ENCODE measurements around the gene NRIP1. TPM values are rescaled to one million over a fixed set of nuclear protein-coding genes. Genes with fewer than 3 reads are reported as not detected.

The NRIP1 gene
- total RNA-seq, 1 donor from 2014 or later = 30.9 TPM

DNA sequence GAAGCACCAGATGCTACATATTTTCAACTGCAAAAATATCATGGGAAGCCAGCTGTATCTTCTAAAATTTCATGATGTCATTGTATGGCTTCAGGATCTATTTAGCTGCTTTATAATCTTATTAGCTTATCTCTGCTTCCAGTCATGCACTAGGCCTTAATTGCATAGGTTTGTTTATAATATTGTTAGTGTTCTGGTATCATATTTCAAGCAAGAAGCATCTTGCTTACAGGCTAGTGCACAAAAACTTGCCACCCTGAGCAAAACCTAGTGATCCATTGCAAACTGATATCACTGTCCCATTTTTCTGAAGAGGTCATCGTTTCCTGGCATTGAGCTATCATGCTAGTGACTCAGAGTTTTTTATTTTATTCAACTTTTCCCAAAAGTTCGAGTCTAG lies 15.7 kb upstream of the NRIP1 start:
- Histone ChIP-seq H3K4me1 (no peaks in the 10 kb centered on the region), H3K27me3 (no peaks in the 10 kb centered on the region), H3K27ac (no peak overlapping the region), H3K36me3 (no peaks in the 10 kb centered on the region), H3K9me3 (no peaks in the 10 kb centered on the region), H3K4me3 (no peak overlapping the region)
- no peak for TF ChIP-seq POLR2AphosphoS5 (IDR thresholded peaks at IDR 0.05; ENCODE audit: insufficient read depth in 1 of 2, low read depth in 1 of 2)
- no peak for TF ChIP-seq CTCF (IDR thresholded peaks at IDR 0.05)
- TF ChIP-seq POLR2A (IDR thresholded peaks at IDR 0.05) = no peak
- intact Hi-C loops (cut with DNase I) = no loop called here
- DNase-seq (ENCODE audit: extremely low spot score in 2 of 2) = no peak

DNA sequence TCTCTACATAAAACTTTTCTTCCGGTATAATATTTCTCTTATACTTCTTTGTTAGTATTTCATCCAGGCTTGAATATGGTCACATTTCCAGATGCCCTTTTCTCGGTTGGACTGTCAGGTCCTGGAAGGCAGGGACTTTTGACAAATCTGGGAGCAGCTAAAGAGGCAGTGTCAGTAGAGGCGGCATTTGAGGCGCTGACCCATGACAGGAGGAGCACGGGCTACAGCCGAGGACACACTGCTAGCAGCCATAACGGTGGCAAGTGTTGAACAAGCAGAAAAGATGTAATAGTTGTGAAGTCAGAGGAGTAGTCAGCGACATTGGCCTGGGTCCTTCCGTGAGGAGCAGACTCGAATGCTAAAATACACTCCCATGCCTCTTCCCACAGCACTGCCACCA lies 14.5 kb upstream of the NRIP1 start:
- intact Hi-C loops (cut with DNase I) = no loop called here
- no peaks in the 10 kb centered on the region for H3K4me1 ChIP-seq
- TF ChIP-seq POLR2A (IDR thresholded peaks at IDR 0.05) (no peak), CTCF (IDR thresholded peaks at IDR 0.05) (no peak), POLR2AphosphoS5 (IDR thresholded peaks at IDR 0.05; ENCODE audit: insufficient read depth in 1 of 2, low read depth in 1 of 2) (no peak)
- DNase-seq (ENCODE audit: extremely low spot score in 2 of 2) = no peak
- H3K9me3 ChIP-seq = no peaks in the 10 kb centered on the region
- no peak overlapping the region for H3K27ac ChIP-seq
- no peaks in the 10 kb centered on the region for H3K27me3 ChIP-seq
- no peak overlapping the region for H3K4me3 ChIP-seq
- H3K36me3 ChIP-seq = no peaks in the 10 kb centered on the region

DNA sequence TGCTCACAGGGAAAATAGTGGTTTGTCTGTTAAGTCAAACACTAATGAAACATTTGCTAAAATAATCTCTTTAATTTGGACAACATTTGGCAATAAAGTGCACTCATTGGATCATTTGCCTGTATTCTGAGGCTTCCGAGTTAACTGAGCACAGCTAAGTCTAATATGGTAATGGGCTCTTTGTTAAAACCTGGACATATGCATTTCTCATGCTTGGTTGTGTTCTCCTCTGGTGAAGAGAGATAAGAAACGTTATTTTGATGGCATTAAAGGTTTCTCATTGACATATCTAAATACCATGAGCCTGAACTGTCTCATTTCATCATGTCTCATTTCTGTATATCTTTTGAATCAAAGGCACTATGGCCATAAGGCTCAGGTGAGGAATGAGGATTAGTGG lies 13.4 kb upstream of the NRIP1 start:
- no peaks in the 10 kb centered on the region for H3K27me3 ChIP-seq
- intact Hi-C loops (cut with DNase I) = no loop called here
- TF ChIP-seq CTCF (IDR thresholded peaks at IDR 0.05) (no peak), POLR2A (IDR thresholded peaks at IDR 0.05) (no peak), POLR2AphosphoS5 (IDR thresholded peaks at IDR 0.05; ENCODE audit: insufficient read depth in 1 of 2, low read depth in 1 of 2) (no peak)
- no peak for DNase-seq (ENCODE audit: extremely low spot score in 2 of 2)
- H3K36me3 ChIP-seq = no peaks in the 10 kb centered on the region
- H3K4me3 ChIP-seq = no peak overlapping the region
- no peaks in the 10 kb centered on the region for H3K9me3 ChIP-seq
- H3K4me1 ChIP-seq = no peaks in the 10 kb centered on the region
- H3K27ac ChIP-seq = no peak overlapping the region

DNA sequence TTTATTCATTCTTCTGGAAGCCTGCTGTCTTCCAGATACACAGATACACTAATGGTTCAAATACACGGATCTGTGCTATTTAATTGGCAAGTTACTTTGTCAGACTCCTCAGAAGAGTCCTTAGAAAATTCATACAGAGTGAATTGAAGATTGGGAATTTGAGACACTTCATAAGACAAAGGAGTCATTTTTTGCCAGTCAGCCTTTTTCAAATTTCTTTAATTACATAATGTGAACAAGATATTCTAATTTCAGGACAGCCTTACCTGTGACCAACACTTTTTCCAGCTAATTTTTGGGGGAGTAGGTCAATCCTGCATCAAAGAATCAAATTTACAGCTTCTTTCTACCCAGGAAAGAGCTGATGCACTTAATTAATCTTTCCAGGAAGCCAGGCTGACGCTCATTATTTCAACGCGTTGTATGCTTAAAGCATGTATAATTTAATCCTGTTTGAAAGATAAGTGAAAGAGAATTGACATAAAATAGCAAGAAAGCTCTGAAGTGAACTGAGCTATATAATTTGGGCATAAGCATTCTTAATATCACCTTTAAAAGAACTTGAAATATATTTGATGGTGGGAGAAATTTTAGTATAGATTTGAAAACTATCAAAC lies 12.8 kb upstream of the NRIP1 start:
- H3K9me3 ChIP-seq = no peaks in the 10 kb centered on the region
- H3K4me1 ChIP-seq = no peaks in the 10 kb centered on the region
- intact Hi-C loops (cut with DNase I) = no loop called here
- TF ChIP-seq POLR2AphosphoS5 (IDR thresholded peaks at IDR 0.05; ENCODE audit: insufficient read depth in 1 of 2, low read depth in 1 of 2) = no peak
- no peak for TF ChIP-seq CTCF (IDR thresholded peaks at IDR 0.05)
- no peak for TF ChIP-seq POLR2A (IDR thresholded peaks at IDR 0.05)
- no peak for DNase-seq (ENCODE audit: extremely low spot score in 2 of 2)
- no peak overlapping the region for H3K27ac ChIP-seq
- H3K27me3 ChIP-seq = no peaks in the 10 kb centered on the region
- no peak overlapping the region for H3K4me3 ChIP-seq
- no peaks in the 10 kb centered on the region for H3K36me3 ChIP-seq

- TF ChIP-seq CTCF (IDR thresholded peaks at IDR 0.05) (no peak), POLR2A (IDR thresholded peaks at IDR 0.05) (no peak), POLR2AphosphoS5 (IDR thresholded peaks at IDR 0.05; ENCODE audit: insufficient read depth in 1 of 2, low read depth in 1 of 2) (no peak)
- H3K27me3 ChIP-seq = no peaks in the 10 kb centered on the region
- H3K9me3 ChIP-seq = no peaks in the 10 kb centered on the region
- H3K4me3 ChIP-seq = no peak overlapping the region
- intact Hi-C loops (cut with DNase I) = no loop called here
- H3K27ac ChIP-seq = no peak overlapping the region
- DNase-seq (ENCODE audit: extremely low spot score in 2 of 2) = no peak
- H3K4me1 ChIP-seq = no peaks in the 10 kb centered on the region
- H3K36me3 ChIP-seq = no peaks in the 10 kb centered on the region
These were observed 11.9 kb upstream of the NRIP1 start for GRCh38 chr21:15076730-15077129.

Data from vagina (tissue), 2 donors.